ENCODE results near the gene TDP1. TPM values are rescaled to one million over a fixed set of nuclear protein-coding genes. Genes with fewer than 3 reads are reported as not detected.
"Not testable (repeated sequence)": the region's sequence is repeated elsewhere in the genome, so short reads cannot be mapped to it uniquely, and the experiment has no call there.

The TDP1 gene
- total RNA-seq, 1 donor from 2014 or later, result 40.2 TPM

GRCh38 chr14:90062822-90063539 is 107.3 kb downstream of the TDP1 start:
- no peak for DNase-seq (ENCODE audit: low read depth)
- no peak overlapping the region for H3K4me3 ChIP-seq (ENCODE audit: low read depth, low read length)
- TF ChIP-seq CTCF (conservative IDR thresholded peaks at IDR 0.05; ENCODE audit: low read depth, low read length), result no peak

GRCh38 chr14:90072350-90072749 is 116.6 kb downstream of the TDP1 start:
- no peak for DNase-seq (ENCODE audit: low read depth)
- TF ChIP-seq CTCF (conservative IDR thresholded peaks at IDR 0.05; ENCODE audit: low read depth, low read length), result no peak
- no peak overlapping the region for H3K4me3 ChIP-seq (ENCODE audit: low read depth, low read length)

- no peak for TF ChIP-seq CTCF (conservative IDR thresholded peaks at IDR 0.05; ENCODE audit: low read depth, low read length)
- no peak for DNase-seq (ENCODE audit: low read depth)
- H3K4me3 ChIP-seq (ENCODE audit: low read depth, low read length), result no peak overlapping the region
Observed at GRCh38 chr14:90079576-90079975, 123.8 kb downstream of the TDP1 start.

GRCh38 chr14:90087433-90087832 is 131.7 kb downstream of the TDP1 start:
- no peak for TF ChIP-seq CTCF (conservative IDR thresholded peaks at IDR 0.05; ENCODE audit: low read depth, low read length)
- peak; percentile 86 for DNase-seq (ENCODE audit: low read depth)
- no peak overlapping the region for H3K4me3 ChIP-seq (ENCODE audit: low read depth, low read length)

GRCh38 chr14:90088176-90088575 is 132.4 kb downstream of the TDP1 start:
- no peak overlapping the region for H3K4me3 ChIP-seq (ENCODE audit: low read depth, low read length)
- no peak for TF ChIP-seq CTCF (conservative IDR thresholded peaks at IDR 0.05; ENCODE audit: low read depth, low read length)
- DNase-seq (ENCODE audit: low read depth), result peak; percentile 23

GRCh38 chr14:90089486-90089885 is 133.8 kb downstream of the TDP1 start:
- DNase-seq (ENCODE audit: low read depth); H3K4me3 ChIP-seq (ENCODE audit: low read depth, low read length): not testable (repeated sequence)

GRCh38 chr14:90091393-90091792 is 135.7 kb downstream of the TDP1 start:
- DNase-seq (ENCODE audit: low read depth), result peak; percentile 73
- TF ChIP-seq CTCF (conservative IDR thresholded peaks at IDR 0.05; ENCODE audit: low read depth, low read length), result no peak
- no peak overlapping the region for H3K4me3 ChIP-seq (ENCODE audit: low read depth, low read length)
